ENCODE measurements around the gene PPA1. TPM values are rescaled to one million over a fixed set of nuclear protein-coding genes. Genes with fewer than 3 reads are reported as not detected.
"Not testable (repeated sequence)": the region's sequence is repeated elsewhere in the genome, so short reads cannot be mapped to it uniquely, and the experiment has no call there.

The PPA1 gene
- total RNA-seq, 1 donor from 2014 or later = 158 TPM

- no peak for ATAC-seq
Measured at GRCh38 chr10:70169011-70169410, 64.2 kb downstream of the PPA1 start.

GRCh38 chr10:70167246-70167645 lies 66.0 kb downstream of the PPA1 start:
- no peak for ATAC-seq

GRCh38 chr10:70166394-70166793 lies 66.8 kb downstream of the PPA1 start:
- no peak for ATAC-seq

DNA sequence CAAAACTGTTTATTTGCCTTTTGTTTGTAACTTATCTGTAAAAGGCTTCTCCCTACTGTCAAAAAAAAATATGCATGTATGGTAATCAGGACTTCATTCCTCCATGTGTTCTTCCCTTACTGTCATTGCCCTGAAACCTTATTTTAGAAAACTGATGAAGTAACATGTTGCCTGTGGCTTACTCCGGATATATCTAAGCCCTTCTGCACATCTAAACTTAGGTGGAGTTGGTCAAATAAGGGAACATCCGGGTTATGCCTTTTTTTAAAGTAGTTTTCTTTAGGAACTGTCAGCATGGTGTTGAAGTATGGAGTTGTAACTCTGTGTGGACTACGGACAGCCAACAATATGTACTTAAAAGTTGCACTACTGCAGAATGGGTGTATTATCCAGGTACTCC lies 69.1 kb downstream of the PPA1 start:
- ATAC-seq = no peak

DNA sequence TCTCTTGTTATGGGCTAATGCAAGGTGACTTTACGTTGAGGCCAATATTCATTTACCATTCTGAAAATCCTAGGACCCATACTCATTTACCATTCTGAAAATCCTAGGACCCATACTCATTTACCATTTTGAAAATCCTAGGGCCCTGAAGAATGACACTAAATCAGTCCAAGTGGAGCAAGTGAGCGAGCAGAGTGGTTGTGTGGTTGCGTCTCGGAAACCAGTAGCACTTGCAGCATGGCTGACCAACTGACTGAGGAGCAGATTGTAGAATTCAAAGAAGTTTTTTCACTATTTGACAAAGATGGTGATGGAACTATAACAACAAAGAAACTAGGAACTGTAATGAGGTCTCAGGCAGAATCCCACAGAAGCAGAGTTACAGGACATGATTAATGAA lies 69.8 kb downstream of the PPA1 start:
- no peak for ATAC-seq

DNA sequence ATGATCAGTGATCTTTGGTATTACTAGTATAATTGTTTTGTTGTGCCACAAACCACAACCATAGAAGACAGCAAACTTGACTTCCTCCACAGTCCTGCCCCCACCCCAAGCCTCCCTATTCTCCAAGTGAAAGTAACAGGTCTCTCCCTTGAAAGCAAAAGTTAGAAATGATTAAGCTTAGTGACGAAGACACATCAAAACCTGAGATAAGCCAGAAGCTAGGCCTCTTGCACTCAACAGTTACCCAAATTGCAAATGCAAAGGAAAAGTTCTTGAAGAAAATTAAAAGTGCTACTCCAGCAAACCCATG lies 70.4 kb downstream of the PPA1 start:
- no peak for ATAC-seq

DNA sequence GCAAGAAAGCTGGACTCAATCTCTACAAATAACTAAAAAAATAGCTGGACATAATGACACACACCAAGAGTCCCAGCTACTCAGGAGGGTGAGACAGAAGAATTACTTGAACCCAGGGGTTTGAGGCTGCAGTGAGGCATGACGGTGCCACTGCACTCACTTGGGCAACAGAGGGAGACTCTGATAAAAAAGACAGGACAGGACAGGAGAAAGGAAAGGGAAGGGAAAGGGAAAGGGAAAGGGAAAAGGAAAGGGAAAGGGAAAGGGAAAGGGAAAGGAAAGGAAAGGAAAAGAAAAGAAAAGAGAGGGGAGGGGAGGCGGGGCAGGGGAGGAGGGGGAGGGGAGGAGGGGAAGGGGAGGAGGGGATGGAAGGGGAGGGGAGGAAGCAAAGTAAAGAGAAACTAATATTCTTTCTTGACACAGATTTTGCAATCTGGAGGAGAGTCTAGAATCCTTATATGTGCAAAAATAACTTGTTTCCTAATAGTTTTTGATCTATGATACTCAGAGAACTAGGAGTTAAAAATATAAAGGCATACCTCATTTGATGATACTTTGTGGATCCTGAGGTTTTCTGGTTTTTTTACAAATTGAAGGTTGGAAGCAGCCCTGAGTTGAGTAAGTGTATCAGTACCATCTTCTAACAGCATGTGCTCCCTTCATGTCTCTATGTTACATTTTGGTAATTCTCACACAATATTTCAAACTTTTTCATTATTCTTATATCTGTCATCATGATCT lies 70.9 kb downstream of the PPA1 start:
- no peak for ATAC-seq

- no peak for ATAC-seq
Measured at GRCh38 chr10:70160798-70161197, 72.4 kb downstream of the PPA1 start.

GRCh38 chr10:70159366-70159765 lies 73.9 kb downstream of the PPA1 start:
- not testable (repeated sequence) for ATAC-seq

GRCh38 chr10:70158113-70158512 lies 75.1 kb downstream of the PPA1 start:
- ATAC-seq = no peak

GRCh38 chr10:70155255-70155838 lies 77.9 kb downstream of the PPA1 start:
- ATAC-seq = no peak

Other genes with a start within 250 kb of the PPA1 start
- 18.8 TPM for gene MACROH2A2, start 180.6 kb downstream of the PPA1 start, total RNA-seq
- gene AIFM2, start 100.6 kb downstream of the PPA1 start, total RNA-seq = 3.7 TPM
- 16.0 TPM for gene TYSND1, start 86.7 kb downstream of the PPA1 start, total RNA-seq
- gene SAR1A, start 62.9 kb downstream of the PPA1 start, total RNA-seq = 67.6 TPM
- gene NPFFR1, start 50.6 kb upstream of the PPA1 start, total RNA-seq = 0.04 TPM
- gene LRRC20, start 149.2 kb upstream of the PPA1 start, total RNA-seq = 7.5 TPM
- gene EIF4EBP2, start 170.7 kb upstream of the PPA1 start, total RNA-seq = 33.0 TPM
- gene NODAL, start 208.3 kb upstream of the PPA1 start, total RNA-seq = 0.48 TPM
- gene PALD1, start 245.3 kb upstream of the PPA1 start, total RNA-seq = 4.6 TPM

Data from esophagus mucosa (tissue), 1 donor.